AG10803 (cell line): ENCODE measurements around the gene HOMER1.

Experiments used
- DNase-seq: peaks from one replicate; pipeline ENCODE4 v3.0.0; 2010; ENCODE audit warnings: low read depth
- H3K4me3 ChIP-seq: 2 replicates; pipeline ENCODE4 v1.5.1; 2011; ENCODE audit warnings: mild to moderate bottlenecking, low read length, control low read depth
- CTCF ChIP-seq: conservative IDR thresholded peaks from 2 replicates; pipeline ENCODE4 v1.5.1; 2011; ENCODE audit warnings: mild to moderate bottlenecking, low read length, control low read depth, inconsistent platforms

The HOMER1 gene

GRCh38 chr5:79333852-79334557, 179.9 kb downstream of the HOMER1 start:
- no peak overlapping the region for H3K4me3 ChIP-seq
- DNase-seq = no peak
- no peak for TF ChIP-seq CTCF

- no peak for TF ChIP-seq CTCF
- peak; percentile 27 for DNase-seq
Measured at GRCh38 chr5:79330071-79330470, 183.9 kb downstream of the HOMER1 start.

GRCh38 chr5:79329453-79329852, 184.5 kb downstream of the HOMER1 start:
- TF ChIP-seq CTCF = no peak
- H3K4me3 ChIP-seq = no peak overlapping the region
- DNase-seq = no peak

More at GRCh38 chr5:79330071-79330470, 183.9 kb downstream of the HOMER1 start:
- H3K4me3 ChIP-seq = no peak overlapping the region
